ENCODE data around the gene ZFHX3.

The ZFHX3 gene

GRCh38 chr16:72926177-72927070 lies 121.5 kb downstream of the ZFHX3 start:
- no peak overlapping the region for H3K4me3 Mint-ChIP-seq
- no peaks in the 10 kb centered on the region for H3K36me3 Mint-ChIP-seq (ENCODE audit: low read depth)
- no peak for TF ChIP-seq CTCF (IDR thresholded peaks at IDR 0.05; ENCODE audit: unreplicated experiment in 3 of 3)
- H3K4me1 Mint-ChIP-seq: peaks cover 59% of the 10 kb centered on the region
- H3K27me3 Mint-ChIP-seq (ENCODE audit: low read depth): no peaks in the 10 kb centered on the region
- H3K27ac Mint-ChIP-seq: peak overlapping the region; percentile 8 to 32 (median 23)
- no peaks in the 10 kb centered on the region for H3K9me3 Mint-ChIP-seq

- Mint-ChIP-seq H3K4me3 (no peak overlapping the region), H3K4me1 (peaks cover 56% of the 10 kb centered on the region), H3K27me3 (ENCODE audit: low read depth) (no peaks in the 10 kb centered on the region), H3K36me3 (ENCODE audit: low read depth) (no peaks in the 10 kb centered on the region), H3K9me3 (no peaks in the 10 kb centered on the region), H3K27ac (no peak overlapping the region)
- TF ChIP-seq CTCF (IDR thresholded peaks at IDR 0.05; ENCODE audit: unreplicated experiment in 3 of 3): no peak
These were observed 122.3 kb downstream of the ZFHX3 start for GRCh38 chr16:72925631-72925979.

- Mint-ChIP-seq H3K36me3 (ENCODE audit: low read depth) (no peaks in the 10 kb centered on the region), H3K27me3 (ENCODE audit: low read depth) (no peaks in the 10 kb centered on the region), H3K4me3 (no peak overlapping the region), H3K4me1 (peaks cover 50% of the 10 kb centered on the region), H3K9me3 (no peaks in the 10 kb centered on the region), H3K27ac (no peak overlapping the region)
- no peak for TF ChIP-seq CTCF (IDR thresholded peaks at IDR 0.05; ENCODE audit: unreplicated experiment in 3 of 3)
These were observed 122.8 kb downstream of the ZFHX3 start for GRCh38 chr16:72924927-72925630.

GRCh38 chr16:72924537-72924926 lies 123.4 kb downstream of the ZFHX3 start:
- no peak overlapping the region for H3K4me3 Mint-ChIP-seq
- no peaks in the 10 kb centered on the region for H3K27me3 Mint-ChIP-seq (ENCODE audit: low read depth)
- H3K9me3 Mint-ChIP-seq: no peaks in the 10 kb centered on the region
- H3K27ac Mint-ChIP-seq: no peak overlapping the region
- no peaks in the 10 kb centered on the region for H3K36me3 Mint-ChIP-seq (ENCODE audit: low read depth)
- peaks cover 48% of the 10 kb centered on the region for H3K4me1 Mint-ChIP-seq
- no peak for TF ChIP-seq CTCF (IDR thresholded peaks at IDR 0.05; ENCODE audit: unreplicated experiment in 3 of 3)

- Mint-ChIP-seq H3K36me3 (ENCODE audit: low read depth) (no peaks in the 10 kb centered on the region), H3K27me3 (ENCODE audit: low read depth) (no peaks in the 10 kb centered on the region), H3K27ac (peak overlapping the region in 1 of 3 experiments; percentile 36), H3K4me3 (no peak overlapping the region), H3K9me3 (no peaks in the 10 kb centered on the region), H3K4me1 (peaks cover 44% of the 10 kb centered on the region)
- TF ChIP-seq CTCF (IDR thresholded peaks at IDR 0.05; ENCODE audit: unreplicated experiment in 3 of 3): no peak
These were observed 124.2 kb downstream of the ZFHX3 start for GRCh38 chr16:72923757-72924156.

Measured in nephron (organoid).